Heart right ventricle (tissue), 16 donors: Measurements from ENCODE around the gene BABAM2. TPM values are rescaled to one million over a fixed set of nuclear protein-coding genes. Genes with fewer than 3 reads are reported as not detected.

ENCODE experiments used
- ATAC-seq, 8 donors: fragments of 200-7000 bp; cut with Tn5 transposase; one replicate each; pipeline ENCODE4 v1.9.1; 2020; ENCODE audit warnings: mild to moderate bottlenecking in 8 of 8, moderate library complexity in 8 of 8, moderate number of reproducible peaks in 1 of 8
- DNase-seq, 2 donors: peaks; one replicate each; pipeline ENCODE4 v3.0.0-alpha.2; 2020
- H3K27ac ChIP-seq, 10 donors: fragments of 200-600 bp; sonication (generic) in 2 of 10; one replicate each; pipeline versions ENCODE4 v1.5.0 to v1.8.0; 2020 to 2022; ENCODE audit warnings: mild to moderate bottlenecking in 3 of 10
- H3K27me3 ChIP-seq, 7 donors: fragments of 200-600 bp; one replicate each; pipeline ENCODE4 v1.8.0; 2021 to 2022; ENCODE audit warnings: mild to moderate bottlenecking in 2 of 7
- H3K36me3 ChIP-seq, 9 donors: fragments of 200-600 bp; sonication (generic) in 1 of 9; one replicate each; pipeline versions ENCODE4 v1.5.0 to v1.8.0; 2020 to 2022; ENCODE audit warnings: mild to moderate bottlenecking in 2 of 9
- H3K4me1 ChIP-seq, 9 donors: fragments of 200-600 bp; sonication (generic) in 1 of 9; one replicate each; pipeline versions ENCODE4 v1.5.0 to v1.8.0; 2020 to 2022; ENCODE audit warnings: mild to moderate bottlenecking in 4 of 9
- H3K4me3 ChIP-seq, 10 donors: fragments of 200-600 bp; sonication (generic) in 2 of 10; one replicate each; pipeline versions ENCODE4 v1.5.0 to v1.8.0; 2020 to 2022; ENCODE audit warnings: mild to moderate bottlenecking in 7 of 10, moderate library complexity in 2 of 10
- H3K9me3 ChIP-seq, 11 donors: fragments of 200-600 bp in 10 of 11; sonication (generic) in 2 of 11; one replicate each; pipeline versions ENCODE4 v1.5.0 to v1.8.0; 2013 to 2022; ENCODE audit warnings: mild to moderate bottlenecking in 2 of 11, control low read depth in 1 of 11, moderate library complexity in 1 of 11
- CTCF ChIP-seq, 9 donors: fragments of 200-600 bp; sonication (generic) in 2 of 9; IDR thresholded peaks; one replicate each; pipeline versions ENCODE4 v1.5.0 to v1.8.0; 2021 to 2022; ENCODE audit warnings: antibody characterized with exemption in 9 of 9, mild to moderate bottlenecking in 5 of 9, moderate library complexity in 1 of 9
- WGBS, 2 donors: extraction: QIAGEN DNeasy Blood & Tissue Kit; methylation state at CpG; one replicate each; pipeline ENCODE4 v1.1.7; 2013; ENCODE audit warnings: inconsistent platforms in 1 of 2; 5-methylcytosine and 5-hydroxymethylcytosine counted together
- intact Hi-C, 10 donors: fragments of 100-400 bp; cut with DNase I; formaldehyde crosslinking; loops; one replicate each; pipeline versions ENCODE4 v1.11.1 to v1.14.2; 2022
- polyA plus RNA-seq, 2 donors: library from polyadenylated mRNA; stranded (reverse); fragments of 200-250 nt; gene quantifications; one replicate each; pipeline ENCODE4 v1.2.3, GENCODE V29; 2013
- total RNA-seq, 10 donors: library from RNA; stranded (reverse); fragmentation: NEBNext Ultra II Directional in 3 of 10; extraction: Animal tissue kit (Norgen Biotek cat#: 25700) in 3 of 10; gene quantifications; one replicate each; pipeline versions ENCODE4 v1.2.1 to v1.2.4, GENCODE V29; 2021 to 2023
- donor health status: Arrhythmogenic right ventricular cardiomyopathy.
- donor health status: ischemic (EF 13 %, LVEDD 7.1; RV severe dilation, severe dysfunction).
- donor health status: healthy with polysubstance abuse.
- donor health status: DM: no; HTN: yes; CAD: no.
- donor health status: DM: no; HTN: no; CAD: no.
- donor health status: ischemic (EF 25% LVEDD 6.9; RV normal size, moderate dysfunction).
- donor health status: ischemic (EF 25% LVEDD 5.7; RV mildly dilated, moderate dysfunction).
- donor health status: healthy.
- donor health status: DM: yes; HTN: yes; CAD: no.
- donor health status: Ischemic cardiomyopathy.
- donor health status: ischemic (EF 35%, LVEDD 5.7; RV mildly dilated, moderate dysfunction).
- donor health status: nonischemic (EF 11% LVEDD 7.7; RV severe dilation, severe dysfunction).
- donor health status: DM: yes; HTN: yes; CAD: no.
- donor health status: PGD.
- donor health status: ischemic (EF 29% LVEDD 5.4; RV normal size, mild dysfunction).
- donor health status: nonischemic (EF 23%, LVEDD 6.1; RV moderate dilation, normal function).

The BABAM2 gene
- total and polyA plus RNA-seq, 12 donors = 13.3 to 83.4 (median 65.9) TPM

DNA sequence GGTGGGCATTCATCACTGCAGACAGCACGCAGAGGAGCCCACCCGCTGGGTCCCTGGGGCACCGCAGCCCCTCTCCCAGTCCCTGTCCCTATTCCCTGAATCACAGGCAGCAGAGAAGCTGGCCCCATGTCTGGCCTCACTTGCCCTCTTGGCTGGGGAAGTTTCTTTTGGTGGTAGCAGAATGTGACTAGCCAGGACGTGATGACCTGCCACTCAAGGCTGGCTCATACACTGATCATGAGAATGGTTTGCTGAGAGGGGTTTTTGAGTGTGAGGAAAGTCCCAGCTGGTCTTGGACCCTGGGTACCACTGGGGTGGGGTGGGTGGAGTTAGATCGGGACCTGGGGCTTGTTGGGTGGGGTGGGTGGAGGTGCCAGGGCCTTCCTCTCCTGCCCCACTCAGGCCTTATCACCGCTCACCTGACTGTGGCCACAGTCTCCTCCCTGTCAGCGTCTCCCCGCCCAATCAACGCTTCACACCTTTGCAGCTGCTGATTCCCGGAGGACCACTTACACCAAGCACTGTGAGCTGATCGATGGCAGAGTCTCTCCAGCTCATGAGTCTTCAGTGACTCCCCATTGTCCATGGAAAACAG, 473.3 kb downstream of the BABAM2 start:
- Histone ChIP-seq H3K27ac (no peak overlapping the region), H3K4me1 (peaks cover 0 to 55% (median 21%) of the 10 kb centered on the region in 9 donors), H3K36me3 (no peaks in the 10 kb centered on the region), H3K27me3 (no peaks in the 10 kb centered on the region), H3K4me3 (no peak overlapping the region), H3K9me3 (no peaks in the 10 kb centered on the region)
- ATAC-seq (no peak), DNase-seq (no peak)
- WGBS, 2 donors = 92% methylated on average over 11 of the region's 11 CpGs
- TF ChIP-seq CTCF (IDR thresholded peaks at IDR 0.05) = no peak
- intact Hi-C loops = no loop called here

- ATAC-seq (no peak), DNase-seq (no peak)
- H3K4me3 ChIP-seq = no peak overlapping the region
- H3K4me1 ChIP-seq = peaks cover 0 to 47% (median 21%) of the 10 kb centered on the region in 9 donors
- H3K27ac ChIP-seq = no peak overlapping the region
- H3K36me3 ChIP-seq = no peaks in the 10 kb centered on the region
- no peaks in the 10 kb centered on the region for H3K27me3 ChIP-seq
- H3K9me3 ChIP-seq = no peaks in the 10 kb centered on the region
- WGBS, 2 donors = 95 to 98% methylated on average over 3 of the region's 3 CpGs
- TF ChIP-seq CTCF (IDR thresholded peaks at IDR 0.05) = no peak
- intact Hi-C loops = no loop called here
Observed at GRCh38 chr2:28364610-28365009, 474.1 kb downstream of the BABAM2 start.

DNA sequence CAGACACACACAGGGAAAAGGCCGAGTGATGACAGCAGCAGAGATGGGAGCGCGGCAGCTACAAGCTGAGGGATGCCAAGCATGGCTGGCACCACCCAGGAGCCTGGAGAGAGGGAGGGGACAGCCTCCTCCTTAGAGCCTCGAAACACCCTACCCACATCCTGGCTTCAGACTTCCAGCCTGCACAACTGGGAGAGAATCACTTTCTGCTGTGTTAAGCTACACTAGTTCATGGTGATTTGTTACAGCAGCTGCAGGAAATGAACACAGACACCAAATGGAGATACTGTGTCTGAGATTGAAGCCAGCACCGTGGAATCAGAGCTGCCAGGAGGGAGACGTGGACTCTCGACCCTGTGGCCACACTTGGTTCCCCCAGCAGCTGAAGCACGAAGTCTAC, 474.6 kb downstream of the BABAM2 start:
- DNase-seq (no peak), ATAC-seq (peak in 2 of 8 donors; percentile 24 to 25)
- no peak overlapping the region for H3K4me3 ChIP-seq
- H3K9me3 ChIP-seq = no peaks in the 10 kb centered on the region
- no peak for TF ChIP-seq CTCF (IDR thresholded peaks at IDR 0.05)
- peaks cover 0 to 41% (median 21%) of the 10 kb centered on the region in 9 donors for H3K4me1 ChIP-seq
- no peaks in the 10 kb centered on the region for H3K36me3 ChIP-seq
- intact Hi-C loops = no loop called here
- peak overlapping the region in 1 of 10 donors; percentile 40 for H3K27ac ChIP-seq
- H3K27me3 ChIP-seq = no peaks in the 10 kb centered on the region
- 46 to 57% methylated on average over 8 of the region's 8 CpGs for WGBS, 2 donors

GRCh38 chr2:28366149-28366495, 475.6 kb downstream of the BABAM2 start:
- Histone ChIP-seq H3K4me3 (no peak overlapping the region), H3K9me3 (no peaks in the 10 kb centered on the region), H3K27ac (peak overlapping the region in 2 of 10 donors; percentile 61 to 79), H3K36me3 (no peaks in the 10 kb centered on the region), H3K4me1 (peaks cover 0 to 32% (median 21%) of the 10 kb centered on the region in 9 donors), H3K27me3 (no peaks in the 10 kb centered on the region)
- ATAC-seq (no peak), DNase-seq (no peak)
- TF ChIP-seq CTCF (IDR thresholded peaks at IDR 0.05) = no peak
- WGBS, 2 donors = 90 to 94% methylated on average over 10 of the region's 10 CpGs
- intact Hi-C loops = no loop called here
